Smooth muscle cell (in vitro differentiated cells): Measurements from ENCODE around the gene FNDC7. TPM values are rescaled to one million over a fixed set of nuclear protein-coding genes. Genes with fewer than 3 reads are reported as not detected.

ENCODE experiments used
- DNase-seq: peaks from one replicate; lab custom pipeline; 2025; ENCODE audit not compliant: unreplicated experiment; lab: John Stamatoyannopoulos, UW
- H2AFZ ChIP-seq: fragments of 200-600 bp; sonication (generic); 2 replicates; pipeline ENCODE4 v1.6.0; 2016; ENCODE audit warnings: antibody characterized with exemption, low read depth, mild to moderate bottlenecking
- H3F3A ChIP-seq: fragments of 200-600 bp; sonication (generic); 2 replicates; pipeline ENCODE4 v1.6.0; 2017; ENCODE audit warnings: antibody characterized with exemption, low read depth
- H3K27ac ChIP-seq: fragments of 200-600 bp; sonication (generic); 2 replicates; pipeline ENCODE4 v1.5.1; 2016; ENCODE audit warnings: low read depth, mild to moderate bottlenecking
- H3K27me3 ChIP-seq: fragments of 200-600 bp; sonication (generic); 2 replicates; pipeline ENCODE4 v1.6.1; 2016; ENCODE audit warnings: low read depth, mild to moderate bottlenecking
- H3K36me3 ChIP-seq: fragments of 200-600 bp; sonication (generic); 2 replicates; pipeline ENCODE4 v1.5.1; 2016; ENCODE audit warnings: low read depth
- H3K4me1 ChIP-seq: fragments of 200-600 bp; sonication (generic); 2 replicates; pipeline ENCODE4 v1.5.1; 2016; ENCODE audit warnings: low read depth
- H3K4me2 ChIP-seq: fragments of 200-600 bp; sonication (generic); 2 replicates; pipeline ENCODE4 v1.6.0; 2016; ENCODE audit warnings: mild to moderate bottlenecking
- H3K4me3 ChIP-seq: fragments of 200-600 bp; sonication (generic); 2 replicates; pipeline ENCODE4 v1.5.1; 2016; ENCODE audit warnings: mild to moderate bottlenecking
- H3K79me2 ChIP-seq: fragments of 200-600 bp; sonication (generic); 2 replicates; pipeline ENCODE4 v1.6.0; 2016; ENCODE audit warnings: low read depth, mild to moderate bottlenecking
- H3K9ac ChIP-seq: fragments of 200-600 bp; sonication (generic); 2 replicates; pipeline ENCODE4 v1.6.0; 2016; ENCODE audit warnings: low read depth
- H3K9me3 ChIP-seq: fragments of 200-600 bp; sonication (generic); replicated peaks from 2 replicates; pipeline ENCODE4 v1.5.1; 2016; ENCODE audit warnings: low read depth
- H4K20me1 ChIP-seq: fragments of 200-600 bp; sonication (generic); 2 replicates; pipeline ENCODE4 v1.6.0; 2016; ENCODE audit warnings: low read depth
- CTCF ChIP-seq: fragments of 200-600 bp; sonication (generic); IDR thresholded peaks from 2 replicates; pipeline ENCODE4 v1.5.1; 2017; ENCODE audit warnings: borderline replicate concordance, mild to moderate bottlenecking, antibody characterized with exemption; ENCODE audit not compliant: insufficient read depth, poor library complexity, severe bottlenecking
- WGBS: methylation state at CpG from one replicate; pipeline ENCODE4 v1.1.7; 2016; ENCODE audit warnings: low lambda C conversion rate; 5-methylcytosine and 5-hydroxymethylcytosine counted together
- polyA plus RNA-seq: library from polyadenylated mRNA; unstranded; fragments of >200 nt; fragmentation: Nextera tagmentation; extraction: Ambion mirVana; gene quantifications from 2 replicates; pipeline ENCODE4 v1.2.1, GENCODE V29; 2016
- total RNA-seq: library from RNA; depleted of rRNA; stranded (reverse); fragments of >200 nt; gene quantifications from 2 replicates; pipeline ENCODE4 v1.2.3, GENCODE V29; 2014

The FNDC7 gene
- total and polyA plus RNA-seq, 2 experiments from 2014 or later = 0.18 TPM; not detected in 1

GRCh38 chr1:108767115-108767514, 54.4 kb downstream of the FNDC7 start:
- Histone ChIP-seq H3K4me3 (no peak overlapping the region), H3K79me2 (peaks cover 3% of the 10 kb centered on the region), H3K4me2 (no peak overlapping the region), H3F3A (no peaks in the 10 kb centered on the region), H3K27me3 (no peaks in the 10 kb centered on the region), H3K27ac (no peak overlapping the region), H3K36me3 (peaks cover 13% of the 10 kb centered on the region), H3K9ac (no peak overlapping the region), H3K9me3 (no peaks in the 10 kb centered on the region), H3K4me1 (no peaks in the 10 kb centered on the region), H2AFZ (no peak overlapping the region), H4K20me1 (peaks cover 32% of the 10 kb centered on the region)
- DNase-seq = no peak
- 89% methylated on average over 1 of the region's 1 CpG for WGBS
- TF ChIP-seq CTCF = no peak

DNA sequence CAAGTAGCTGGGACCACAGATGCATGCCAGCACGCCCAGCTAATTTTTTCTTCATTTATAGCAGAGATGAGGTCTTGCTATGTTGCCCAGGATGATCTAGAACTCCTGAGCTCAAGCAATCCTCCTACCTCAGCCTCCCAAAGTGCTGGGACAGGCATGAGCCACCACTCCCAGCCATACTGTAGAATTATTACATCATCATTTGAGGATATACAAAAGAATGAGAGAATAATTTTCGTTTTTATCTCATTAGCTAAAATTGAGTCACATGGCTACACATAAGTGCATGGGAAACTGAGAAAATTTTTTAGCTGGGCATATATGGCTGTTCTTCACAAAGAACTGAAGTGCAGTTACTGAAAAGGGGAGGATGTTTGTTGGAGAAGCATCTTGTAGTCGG, 55.0 kb downstream of the FNDC7 start:
- TF ChIP-seq CTCF = no peak
- 86% methylated on average over 3 of the region's 3 CpGs for WGBS
- Histone ChIP-seq H3K4me2 (no peak overlapping the region), H4K20me1 (peaks cover 34% of the 10 kb centered on the region), H3K27ac (no peak overlapping the region), H3K4me1 (no peaks in the 10 kb centered on the region), H3K27me3 (no peaks in the 10 kb centered on the region), H2AFZ (no peak overlapping the region), H3F3A (no peaks in the 10 kb centered on the region), H3K9ac (no peak overlapping the region), H3K79me2 (peaks cover 3% of the 10 kb centered on the region), H3K9me3 (no peaks in the 10 kb centered on the region), H3K36me3 (peaks cover 13% of the 10 kb centered on the region), H3K4me3 (no peak overlapping the region)
- no peak for DNase-seq

DNA sequence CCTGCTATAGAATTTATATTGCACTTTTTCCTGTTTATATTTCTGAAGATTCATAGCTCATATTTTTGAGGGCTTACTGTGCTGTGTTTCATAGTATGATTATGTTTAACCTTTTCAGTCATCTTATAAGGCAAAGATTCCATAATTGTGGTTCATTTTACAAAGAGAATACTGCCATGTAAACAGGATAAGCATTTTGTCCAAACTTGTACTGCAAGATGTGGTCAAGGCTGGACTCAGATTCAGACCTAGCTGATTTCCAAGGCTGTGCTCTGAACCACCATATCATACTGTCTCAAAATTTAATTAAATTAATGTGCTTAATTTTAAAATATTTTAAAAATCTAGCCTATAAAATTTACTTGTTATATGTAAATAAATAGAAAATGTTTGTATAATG, 65.1 kb downstream of the FNDC7 start:
- H3F3A ChIP-seq = no peaks in the 10 kb centered on the region
- no peak overlapping the region for H2AFZ ChIP-seq
- no peak overlapping the region for H3K9ac ChIP-seq
- peaks cover under 1% of the 10 kb centered on the region for H4K20me1 ChIP-seq
- no peaks in the 10 kb centered on the region for H3K79me2 ChIP-seq
- H3K27ac ChIP-seq = no peak overlapping the region
- peaks cover 39% of the 10 kb centered on the region for H3K36me3 ChIP-seq
- DNase-seq = no peak
- H3K9me3 ChIP-seq = no peaks in the 10 kb centered on the region
- no peaks in the 10 kb centered on the region for H3K27me3 ChIP-seq
- H3K4me1 ChIP-seq = no peaks in the 10 kb centered on the region
- TF ChIP-seq CTCF = no peak
- no peak overlapping the region for H3K4me3 ChIP-seq
- H3K4me2 ChIP-seq = no peak overlapping the region

DNA sequence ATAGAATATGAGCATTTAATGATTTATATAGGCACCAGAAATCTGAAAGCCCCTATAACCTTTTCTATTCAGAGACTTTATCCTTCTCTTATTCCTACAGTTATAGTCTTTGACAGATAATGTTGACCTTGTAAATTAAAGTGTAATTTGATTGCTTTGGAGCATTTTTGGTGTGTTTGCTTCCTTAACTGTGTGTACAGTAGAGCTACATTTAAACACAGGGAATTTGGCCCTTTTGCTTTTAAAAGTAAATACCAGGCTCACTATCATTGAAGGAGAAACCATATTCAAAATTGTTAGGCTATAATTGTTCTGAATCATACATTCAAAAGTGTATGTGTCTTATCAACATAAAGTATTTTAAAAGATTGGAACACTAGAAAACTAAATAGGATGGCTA, 66.7 kb downstream of the FNDC7 start:
- no peaks in the 10 kb centered on the region for H3K79me2 ChIP-seq
- H3F3A ChIP-seq = no peaks in the 10 kb centered on the region
- H3K9me3 ChIP-seq = peaks cover under 1% of the 10 kb centered on the region
- H3K4me3 ChIP-seq = no peak overlapping the region
- no peak overlapping the region for H2AFZ ChIP-seq
- H4K20me1 ChIP-seq = no peaks in the 10 kb centered on the region
- H3K36me3 ChIP-seq = peaks cover 46% of the 10 kb centered on the region
- no peaks in the 10 kb centered on the region for H3K27me3 ChIP-seq
- no peak for DNase-seq
- H3K4me2 ChIP-seq = no peak overlapping the region
- no peak overlapping the region for H3K9ac ChIP-seq
- no peak overlapping the region for H3K27ac ChIP-seq
- H3K4me1 ChIP-seq = no peaks in the 10 kb centered on the region
- no peak for TF ChIP-seq CTCF
